Rectal smooth muscle tissue (tissue), 1 donor: ENCODE measurements around the gene CYP1B1.

Source experiments
- H3K27ac ChIP-seq: one replicate; pipeline ENCODE4 v1.7.0; 2013; ENCODE audit warnings: low read depth, low read length, inconsistent platforms
- H3K27me3 ChIP-seq: one replicate; pipeline ENCODE4 v1.7.0; 2013; ENCODE audit warnings: low read length; ENCODE audit not compliant: control insufficient read depth, insufficient read depth
- H3K36me3 ChIP-seq: one replicate; pipeline ENCODE4 v1.7.0; 2013; ENCODE audit warnings: low read length; ENCODE audit not compliant: control insufficient read depth, insufficient read depth
- H3K4me1 ChIP-seq: one replicate; pipeline ENCODE4 v1.7.0; 2013; ENCODE audit warnings: low read length; ENCODE audit not compliant: control insufficient read depth, insufficient read depth
- H3K4me3 ChIP-seq: one replicate; pipeline ENCODE4 v1.7.0; 2013; ENCODE audit warnings: low read length
- H3K9ac ChIP-seq: one replicate; pipeline ENCODE4 v1.7.0; 2013; ENCODE audit warnings: low read length

Gene CYP1B1

GRCh38 chr2:38109732-38110181 lies 33.8 kb upstream of the CYP1B1 start:
- H3K36me3 ChIP-seq: no peaks in the 10 kb centered on the region
- no peak overlapping the region for H3K9ac ChIP-seq
- no peaks in the 10 kb centered on the region for H3K27me3 ChIP-seq
- no peak overlapping the region for H3K4me3 ChIP-seq
- H3K4me1 ChIP-seq: peaks cover 2% of the 10 kb centered on the region
- no peak overlapping the region for H3K27ac ChIP-seq

- H3K4me3 ChIP-seq: no peak overlapping the region
- H3K4me1 ChIP-seq: peaks cover 2% of the 10 kb centered on the region
- no peaks in the 10 kb centered on the region for H3K27me3 ChIP-seq
- no peak overlapping the region for H3K9ac ChIP-seq
- H3K27ac ChIP-seq: no peak overlapping the region
- H3K36me3 ChIP-seq: no peaks in the 10 kb centered on the region
Observed at GRCh38 chr2:38108907-38109731, 33.2 kb upstream of the CYP1B1 start.

- peaks cover 2% of the 10 kb centered on the region for H3K4me1 ChIP-seq
- no peaks in the 10 kb centered on the region for H3K27me3 ChIP-seq
- no peak overlapping the region for H3K27ac ChIP-seq
- no peak overlapping the region for H3K9ac ChIP-seq
- H3K36me3 ChIP-seq: no peaks in the 10 kb centered on the region
- no peak overlapping the region for H3K4me3 ChIP-seq
Observed at GRCh38 chr2:38107738-38108410, 31.9 kb upstream of the CYP1B1 start.

GRCh38 chr2:38106405-38107094 lies 30.6 kb upstream of the CYP1B1 start:
- H3K4me1 ChIP-seq: peaks cover 2% of the 10 kb centered on the region
- no peak overlapping the region for H3K9ac ChIP-seq
- no peaks in the 10 kb centered on the region for H3K36me3 ChIP-seq
- no peak overlapping the region for H3K4me3 ChIP-seq
- H3K27ac ChIP-seq: no peak overlapping the region
- no peaks in the 10 kb centered on the region for H3K27me3 ChIP-seq

- no peak overlapping the region for H3K27ac ChIP-seq
- H3K36me3 ChIP-seq: no peaks in the 10 kb centered on the region
- no peak overlapping the region for H3K4me3 ChIP-seq
- H3K27me3 ChIP-seq: no peaks in the 10 kb centered on the region
- H3K4me1 ChIP-seq: peaks cover 2% of the 10 kb centered on the region
- no peak overlapping the region for H3K9ac ChIP-seq
Observed at GRCh38 chr2:38105922-38106321, 30.0 kb upstream of the CYP1B1 start.

- no peak overlapping the region for H3K9ac ChIP-seq
- no peaks in the 10 kb centered on the region for H3K36me3 ChIP-seq
- H3K4me3 ChIP-seq: no peak overlapping the region
- H3K27me3 ChIP-seq: no peaks in the 10 kb centered on the region
- peaks cover 2% of the 10 kb centered on the region for H3K4me1 ChIP-seq
- no peak overlapping the region for H3K27ac ChIP-seq
Observed at GRCh38 chr2:38104598-38104997, 28.6 kb upstream of the CYP1B1 start.

- H3K27ac ChIP-seq: no peak overlapping the region
- no peaks in the 10 kb centered on the region for H3K36me3 ChIP-seq
- H3K27me3 ChIP-seq: no peaks in the 10 kb centered on the region
- H3K4me1 ChIP-seq: peaks cover 4% of the 10 kb centered on the region
- H3K9ac ChIP-seq: no peak overlapping the region
- H3K4me3 ChIP-seq: no peak overlapping the region
Observed at GRCh38 chr2:38100328-38100727, 24.4 kb upstream of the CYP1B1 start.

- Histone ChIP-seq H3K4me3 (peak overlapping the region; percentile 43), H3K36me3 (no peaks in the 10 kb centered on the region), H3K9ac (no peak overlapping the region), H3K4me1 (peaks cover 4% of the 10 kb centered on the region), H3K27ac (no peak overlapping the region), H3K27me3 (no peaks in the 10 kb centered on the region)
Observed at GRCh38 chr2:38099099-38100028, 23.4 kb upstream of the CYP1B1 start.

- Histone ChIP-seq H3K9ac (no peak overlapping the region), H3K27me3 (no peaks in the 10 kb centered on the region), H3K4me3 (peak overlapping the region; percentile 43), H3K4me1 (peaks cover 4% of the 10 kb centered on the region), H3K27ac (peak overlapping the region; percentile 7), H3K36me3 (no peaks in the 10 kb centered on the region)
Observed at GRCh38 chr2:38098421-38099098, 22.6 kb upstream of the CYP1B1 start.

- Histone ChIP-seq H3K27me3 (no peaks in the 10 kb centered on the region), H3K36me3 (no peaks in the 10 kb centered on the region), H3K4me1 (peaks cover 4% of the 10 kb centered on the region), H3K4me3 (no peak overlapping the region), H3K27ac (no peak overlapping the region), H3K9ac (no peak overlapping the region)
Observed at GRCh38 chr2:38097988-38098385, 22.0 kb upstream of the CYP1B1 start.

GRCh38 chr2:38097258-38097987 lies 21.5 kb upstream of the CYP1B1 start:
- peaks cover 4% of the 10 kb centered on the region for H3K4me1 ChIP-seq
- H3K27ac ChIP-seq: no peak overlapping the region
- no peaks in the 10 kb centered on the region for H3K36me3 ChIP-seq
- no peak overlapping the region for H3K9ac ChIP-seq
- H3K27me3 ChIP-seq: no peaks in the 10 kb centered on the region
- no peak overlapping the region for H3K4me3 ChIP-seq
